ENCODE results near the gene NRIP1.

NRIP1 gene

GRCh38 chr21:14987370-14988170, 77.2 kb downstream of the NRIP1 start:
- Histone ChIP-seq H3K4me2 (no peak overlapping the region), H3K79me2 (ENCODE audit: insufficient read depth, low read depth) (no peaks in the 10 kb centered on the region), H4K20me1 (ENCODE audit: insufficient read depth) (no peaks in the 10 kb centered on the region), H3K36me3 (ENCODE audit: insufficient read depth) (no peaks in the 10 kb centered on the region), H3K27ac (no peak overlapping the region), H2AFZ (ENCODE audit: low read depth) (no peak overlapping the region), H3K9ac (no peak overlapping the region), H3K4me1 (ENCODE audit: low read depth, poor library complexity, severe bottlenecking) (no peaks in the 10 kb centered on the region), H3K27me3 (ENCODE audit: insufficient read depth, low read depth) (no peaks in the 10 kb centered on the region), H3K4me3 (IDR thresholded peaks at IDR 0.05; ENCODE audit: insufficient read depth, low read depth, low read length) (no peak overlapping the region)
- no peak for TF ChIP-seq CTCF (conservative IDR thresholded peaks at IDR 0.05; ENCODE audit: low read depth, low read length)

- Histone ChIP-seq H3K27me3 (ENCODE audit: insufficient read depth, low read depth) (no peaks in the 10 kb centered on the region), H3K79me2 (ENCODE audit: insufficient read depth, low read depth) (no peaks in the 10 kb centered on the region), H3K4me2 (no peak overlapping the region), H3K27ac (no peak overlapping the region), H4K20me1 (ENCODE audit: insufficient read depth) (0 out of 2 replicates have a peak, but pooled peaks cover 3% of the 10 kb centered on the region), H3K4me1 (ENCODE audit: low read depth, poor library complexity, severe bottlenecking) (no peaks in the 10 kb centered on the region), H3K36me3 (ENCODE audit: insufficient read depth) (no peaks in the 10 kb centered on the region), H3K9ac (no peak overlapping the region), H3K4me3 (IDR thresholded peaks at IDR 0.05; ENCODE audit: insufficient read depth, low read depth, low read length) (no peak overlapping the region), H2AFZ (ENCODE audit: low read depth) (no peak overlapping the region)
- no peak for TF ChIP-seq CTCF (conservative IDR thresholded peaks at IDR 0.05; ENCODE audit: low read depth, low read length)
These were observed 79.5 kb downstream of the NRIP1 start for GRCh38 chr21:14985306-14985705.

- no peak overlapping the region for H2AFZ ChIP-seq (ENCODE audit: low read depth)
- H4K20me1 ChIP-seq (ENCODE audit: insufficient read depth), result 0 out of 2 replicates have a peak, but pooled peaks cover 3% of the 10 kb centered on the region
- H3K4me2 ChIP-seq, result no peak overlapping the region
- no peak overlapping the region for H3K4me3 ChIP-seq (IDR thresholded peaks at IDR 0.05; ENCODE audit: insufficient read depth, low read depth, low read length)
- no peaks in the 10 kb centered on the region for H3K4me1 ChIP-seq (ENCODE audit: low read depth, poor library complexity, severe bottlenecking)
- no peaks in the 10 kb centered on the region for H3K79me2 ChIP-seq (ENCODE audit: insufficient read depth, low read depth)
- no peak for TF ChIP-seq CTCF (conservative IDR thresholded peaks at IDR 0.05; ENCODE audit: low read depth, low read length)
- H3K27ac ChIP-seq, result no peak overlapping the region
- no peaks in the 10 kb centered on the region for H3K27me3 ChIP-seq (ENCODE audit: insufficient read depth, low read depth)
- H3K9ac ChIP-seq, result no peak overlapping the region
- no peaks in the 10 kb centered on the region for H3K36me3 ChIP-seq (ENCODE audit: insufficient read depth)
These were observed 82.5 kb downstream of the NRIP1 start for GRCh38 chr21:14982336-14982735.

GRCh38 chr21:14981246-14981645, 83.6 kb downstream of the NRIP1 start:
- Histone ChIP-seq H3K36me3 (ENCODE audit: insufficient read depth) (no peaks in the 10 kb centered on the region), H3K4me1 (ENCODE audit: low read depth, poor library complexity, severe bottlenecking) (no peaks in the 10 kb centered on the region), H3K79me2 (ENCODE audit: insufficient read depth, low read depth) (no peaks in the 10 kb centered on the region), H3K27ac (no peak overlapping the region), H3K4me2 (no peak overlapping the region), H2AFZ (ENCODE audit: low read depth) (no peak overlapping the region), H3K9ac (no peak overlapping the region), H4K20me1 (ENCODE audit: insufficient read depth) (0 out of 2 replicates have a peak, but pooled peaks cover 3% of the 10 kb centered on the region), H3K27me3 (ENCODE audit: insufficient read depth, low read depth) (no peaks in the 10 kb centered on the region), H3K4me3 (IDR thresholded peaks at IDR 0.05; ENCODE audit: insufficient read depth, low read depth, low read length) (no peak overlapping the region)
- TF ChIP-seq CTCF (conservative IDR thresholded peaks at IDR 0.05; ENCODE audit: low read depth, low read length), result no peak

All from KMS-11 (cell line).